ENCODE results near the gene GART.

- TF ChIP-seq POLR2AphosphoS5 (IDR thresholded peaks at IDR 0.05): no peak
- no peak for TF ChIP-seq POLR2A (IDR thresholded peaks at IDR 0.05)
- TF ChIP-seq, protein P1, sequence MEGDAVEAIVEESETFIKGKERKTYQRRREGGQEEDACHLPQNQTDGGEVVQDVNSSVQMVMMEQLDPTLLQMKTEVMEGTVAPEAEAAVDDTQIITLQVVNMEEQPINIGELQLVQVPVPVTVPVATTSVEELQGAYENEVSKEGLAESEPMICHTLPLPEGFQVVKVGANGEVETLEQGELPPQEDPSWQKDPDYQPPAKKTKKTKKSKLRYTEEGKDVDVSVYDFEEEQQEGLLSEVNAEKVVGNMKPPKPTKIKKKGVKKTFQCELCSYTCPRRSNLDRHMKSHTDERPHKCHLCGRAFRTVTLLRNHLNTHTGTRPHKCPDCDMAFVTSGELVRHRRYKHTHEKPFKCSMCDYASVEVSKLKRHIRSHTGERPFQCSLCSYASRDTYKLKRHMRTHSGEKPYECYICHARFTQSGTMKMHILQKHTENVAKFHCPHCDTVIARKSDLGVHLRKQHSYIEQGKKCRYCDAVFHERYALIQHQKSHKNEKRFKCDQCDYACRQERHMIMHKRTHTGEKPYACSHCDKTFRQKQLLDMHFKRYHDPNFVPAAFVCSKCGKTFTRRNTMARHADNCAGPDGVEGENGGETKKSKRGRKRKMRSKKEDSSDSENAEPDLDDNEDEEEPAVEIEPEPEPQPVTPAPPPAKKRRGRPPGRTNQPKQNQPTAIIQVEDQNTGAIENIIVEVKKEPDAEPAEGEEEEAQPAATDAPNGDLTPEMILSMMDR (IDR thresholded peaks at IDR 0.05): no peak
These were observed 45.6 kb downstream of the GART start for GRCh38 chr21:33496345-33496744.

Measured in suprapubic skin (tissue), 4 donors.